ENCODE measurements around the gene GAB2.

GAB2 gene

DNA sequence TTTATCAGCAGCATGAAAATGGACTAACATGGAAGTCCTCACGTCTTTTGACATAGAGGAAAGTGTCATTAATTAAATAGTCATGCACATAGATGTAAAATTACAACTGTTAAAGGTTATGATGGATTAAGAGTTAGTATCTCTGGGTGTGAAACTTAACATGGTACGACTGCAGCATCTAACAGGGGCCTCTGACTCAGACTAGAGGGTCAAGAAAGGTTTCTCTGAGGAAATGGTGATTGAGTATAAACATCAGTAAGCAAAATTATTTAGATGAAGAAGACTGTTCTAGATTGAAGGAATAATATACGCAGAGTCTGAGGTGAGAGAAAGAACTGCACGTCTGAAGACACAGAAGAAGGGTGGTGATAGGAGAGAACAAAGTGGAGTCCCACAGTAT, 42.1 kb upstream of the GAB2 start:
- no peaks in the 10 kb centered on the region; the same call in 1 of the 2 replicates for H3K36me3 ChIP-seq (ENCODE audit: control insufficient read depth, insufficient read depth, low read length)
- no peak for TF ChIP-seq CTCF (IDR thresholded peaks at IDR 0.05; ENCODE audit: insufficient read depth, low read length, poor library complexity, severe bottlenecking)
- no peaks in the 10 kb centered on the region for H3K27me3 ChIP-seq (replicated peaks; ENCODE audit: control insufficient read depth, insufficient read depth, low read length)
- no peak for DNase-seq (ENCODE audit: extremely low read depth, insufficient read length)
- H3K4me3 ChIP-seq (replicated peaks; ENCODE audit: low read depth, low read length) = no peak overlapping the region

- TF ChIP-seq CTCF (IDR thresholded peaks at IDR 0.05; ENCODE audit: insufficient read depth, low read length, poor library complexity, severe bottlenecking) = no peak
- no peak for DNase-seq (ENCODE audit: extremely low read depth, insufficient read length)
- no peaks in the 10 kb centered on the region for H3K27me3 ChIP-seq (replicated peaks; ENCODE audit: control insufficient read depth, insufficient read depth, low read length)
- H3K36me3 ChIP-seq (ENCODE audit: control insufficient read depth, insufficient read depth, low read length) = no peaks in the 10 kb centered on the region
- H3K4me3 ChIP-seq (replicated peaks; ENCODE audit: low read depth, low read length) = no peak overlapping the region
Observed at GRCh38 chr11:78457448-78457847, 39.8 kb upstream of the GAB2 start.

- no peak for DNase-seq (ENCODE audit: extremely low read depth, insufficient read length)
- H3K36me3 ChIP-seq (ENCODE audit: control insufficient read depth, insufficient read depth, low read length) = no peaks in the 10 kb centered on the region
- no peak for TF ChIP-seq CTCF (IDR thresholded peaks at IDR 0.05; ENCODE audit: insufficient read depth, low read length, poor library complexity, severe bottlenecking)
Observed at GRCh38 chr11:78453140-78453935, 35.7 kb upstream of the GAB2 start.

DNA sequence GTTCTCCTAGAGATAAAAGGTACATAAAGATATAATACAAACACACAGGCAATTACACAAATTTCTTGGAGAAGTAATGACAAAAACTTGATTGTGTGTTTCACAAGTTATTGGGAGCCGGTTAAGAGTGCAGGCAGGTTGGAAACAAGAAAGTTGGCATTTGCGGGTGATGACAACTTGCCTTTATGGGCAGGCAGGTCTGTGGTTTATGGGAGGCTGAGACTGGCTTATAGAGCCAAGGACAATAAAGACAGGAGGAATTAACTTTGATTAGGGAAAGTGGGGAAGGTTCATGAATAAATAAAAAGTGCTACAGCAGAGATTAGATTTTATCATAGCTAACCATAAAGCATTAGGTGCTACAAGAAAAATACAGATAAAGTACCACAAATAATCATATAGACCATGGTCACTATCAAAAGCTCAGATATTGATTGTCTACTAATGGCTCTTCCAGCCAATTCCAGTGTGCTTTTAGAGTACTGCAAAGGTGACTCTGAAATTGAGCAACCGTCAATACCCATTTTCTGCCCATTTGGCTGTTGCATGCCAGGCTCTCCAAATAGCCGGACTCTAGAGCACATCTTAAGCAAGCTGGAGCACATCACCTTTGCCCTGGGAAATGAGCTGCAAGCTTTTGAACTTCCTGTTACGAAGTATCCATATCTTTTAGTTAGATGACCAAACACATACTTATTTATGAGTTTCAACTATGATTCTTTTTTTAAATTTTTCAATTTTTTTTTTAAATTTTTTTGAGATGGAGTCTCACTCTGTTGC, 33.9 kb upstream of the GAB2 start:
- Histone ChIP-seq H3K4me3 (replicated peaks; ENCODE audit: low read depth, low read length) (no peak overlapping the region), H3K27me3 (replicated peaks; ENCODE audit: control insufficient read depth, insufficient read depth, low read length) (no peaks in the 10 kb centered on the region), H3K36me3 (ENCODE audit: control insufficient read depth, insufficient read depth, low read length) (no peaks in the 10 kb centered on the region)
- TF ChIP-seq CTCF (IDR thresholded peaks at IDR 0.05; ENCODE audit: insufficient read depth, low read length, poor library complexity, severe bottlenecking) = no peak
- no peak for DNase-seq (ENCODE audit: extremely low read depth, insufficient read length)

More at GRCh38 chr11:78453140-78453935, 35.7 kb upstream of the GAB2 start:
- no peaks in the 10 kb centered on the region for H3K27me3 ChIP-seq (replicated peaks; ENCODE audit: control insufficient read depth, insufficient read depth, low read length)
- no peak overlapping the region for H3K4me3 ChIP-seq (replicated peaks; ENCODE audit: low read depth, low read length)

DNA sequence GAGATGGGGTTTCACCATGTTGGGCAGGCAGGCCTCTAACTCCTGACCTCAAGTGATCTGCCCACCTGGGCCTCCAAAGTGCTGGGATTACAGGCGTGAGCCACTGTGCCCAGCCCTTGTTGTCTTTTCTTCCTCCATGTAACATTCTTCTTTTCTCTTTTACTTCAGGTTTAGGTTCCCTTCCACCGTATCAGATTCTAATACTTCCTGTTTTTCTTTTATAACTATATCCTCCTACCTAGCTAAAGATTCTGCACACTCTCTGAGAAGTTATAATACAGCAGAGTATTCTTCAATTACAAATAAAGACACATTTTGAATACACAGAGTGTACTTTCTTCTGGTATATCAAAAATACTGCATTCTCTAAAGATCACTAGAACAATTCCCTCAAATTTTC, 33.2 kb upstream of the GAB2 start:
- Histone ChIP-seq H3K36me3 (ENCODE audit: control insufficient read depth, insufficient read depth, low read length) (no peaks in the 10 kb centered on the region), H3K4me3 (replicated peaks; ENCODE audit: low read depth, low read length) (no peak overlapping the region), H3K27me3 (replicated peaks; ENCODE audit: control insufficient read depth, insufficient read depth, low read length) (no peaks in the 10 kb centered on the region)
- TF ChIP-seq CTCF (IDR thresholded peaks at IDR 0.05; ENCODE audit: insufficient read depth, low read length, poor library complexity, severe bottlenecking) = no peak
- no peak for DNase-seq (ENCODE audit: extremely low read depth, insufficient read length)
